GM23248 (cell line): ENCODE data around the gene C1orf21.

Source experiments
- EZH2 ChIP-seq: fragments of 200-600 bp; sonication (generic); IDR thresholded peaks from 2 replicates; pipeline ENCODE4 v1.6.1; 2018; ENCODE audit warnings: antibody characterized with exemption, mild to moderate bottlenecking; ENCODE audit not compliant: insufficient read depth, poor library complexity, severe bottlenecking
- EZH2phosphoT487 ChIP-seq: fragments of 200-600 bp; sonication (generic); IDR thresholded peaks from 2 replicates; pipeline ENCODE4 v1.6.1; 2018; ENCODE audit warnings: antibody characterized with exemption, moderate library complexity, mild to moderate bottlenecking, low read depth; ENCODE audit not compliant: insufficient read depth

- TF ChIP-seq EZH2phosphoT487 (no peak), EZH2 (no peak)
Observed at GRCh38 chr1:184617433-184618029, 230.7 kb downstream of the C1orf21 start.
